HepG2 (cell line): ENCODE results near the gene CSK. TPM values are rescaled to one million over a fixed set of nuclear protein-coding genes. Genes with fewer than 3 reads are reported as not detected.
A peak's percentile ranks its signal among the peaks of the same experiment; 100 is the strongest.

Source experiments
- ATF7-NPFF ChIP-seq: sonication (generic); formaldehyde crosslinking; IDR thresholded peaks from 2 replicates; pipeline ENCODE4 v1.8.1; 2023; ENCODE audit warnings: mild to moderate bottlenecking, low read depth, missing genetic modification reagents, moderate library complexity
- FIP1L1 ChIP-seq: fragments of 200-400 bp; formaldehyde crosslinking; IDR thresholded peaks from 2 replicates; pipeline ENCODE4 v1.6.1; 2018; ENCODE audit warnings: low read depth, mild to moderate bottlenecking, low read length, moderate library complexity, borderline replicate concordance; ENCODE audit not compliant: insufficient read depth
- GABPB1 ChIP-seq: IDR thresholded peaks from 2 replicates; pipeline ENCODE4 v1.6.1; 2016; ENCODE audit warnings: mild to moderate bottlenecking, missing genetic modification reagents, moderate library complexity, missing compliant biosample characterization
- NFIB ChIP-seq: sonication (generic); formaldehyde crosslinking; IDR thresholded peaks from 2 replicates; pipeline ENCODE4 v1.9.0; 2021; ENCODE audit warnings: missing genetic modification reagents, mild to moderate bottlenecking, borderline replicate concordance
- NR2F2 ChIP-seq: IDR thresholded peaks from 2 replicates; pipeline ENCODE4 v1.6.1; 2012; ENCODE audit warnings: low read depth, inconsistent platforms, borderline replicate concordance
- TEAD2 ChIP-seq: sonication (generic); formaldehyde crosslinking; IDR thresholded peaks from 2 replicates; pipeline ENCODE4 v1.9.0; 2021; ENCODE audit warnings: missing genetic modification reagents
- THAP11 ChIP-seq: IDR thresholded peaks from 2 replicates; pipeline ENCODE4 v1.6.1; 2016; ENCODE audit warnings: missing biosample characterization, missing genetic modification reagents
- ZBTB7A ChIP-seq: sonication (generic); formaldehyde crosslinking; IDR thresholded peaks from 2 replicates; pipeline ENCODE4 v1.8.0; 2022; ENCODE audit warnings: mild to moderate bottlenecking, missing genetic modification reagents
- ZFP1 ChIP-seq: IDR thresholded peaks from 2 replicates; pipeline ENCODE4 v1.6.1; 2016
- ZKSCAN1 ChIP-seq: fragments of 150-350 bp; IDR thresholded peaks from 2 replicates; pipeline ENCODE4 v1.6.1; 2014; ENCODE audit warnings: low read length
- ZNF101 ChIP-seq: sonication (generic); formaldehyde crosslinking; IDR thresholded peaks from 2 replicates; pipeline ENCODE4 v1.4.0; 2020; ENCODE audit warnings: mild to moderate bottlenecking, low read depth, missing genetic modification reagents, borderline replicate concordance
- ZNF446 ChIP-seq: sonication (generic); formaldehyde crosslinking; IDR thresholded peaks from 2 replicates; pipeline ENCODE4 v1.5.0; 2020; ENCODE audit warnings: mild to moderate bottlenecking, missing genetic modification reagents
- polyA plus RNA-seq, 8 experiments: library from polyadenylated mRNA; depleted of rRNA in 3 of 8; stranded (reverse) in 7 of 8; unstranded in 1 of 8; fragments of >200 nt; fragmentation: Illumina TruSeq in 4 of 8; extraction: Trizol in 4 of 8; gene quantifications; 2 replicates each; pipeline versions ENCODE4 v1.2.1 to v1.2.3, GENCODE V29; 2011 to 2016; ENCODE audit warnings: low read depth in 4 of 8, missing spikeins in 1 of 8, mixed read lengths in 1 of 8; ENCODE audit not compliant: insufficient read depth in 1 of 8
- total RNA-seq, 5 experiments: library from RNA; depleted of rRNA; stranded (reverse); fragments of >200 nt; fragmentation: Illumina TruSeq; extraction: Trizol; gene quantifications; 2 replicates each; pipeline ENCODE4 v1.2.3, GENCODE V29; 2016; ENCODE audit warnings: low read depth in 1 of 5
- TF ChIP-seq, protein P1 (sequence below): IDR thresholded peaks from 2 replicates; pipeline ENCODE4 v1.6.1; 2016; ENCODE audit warnings: low read depth, missing genetic modification reagents, missing compliant biosample characterization
- TF ChIP-seq, protein P2 (sequence below): sonication (generic); formaldehyde crosslinking; conservative IDR thresholded peaks from 2 replicates; pipeline ENCODE4 v1.4.0; 2020; ENCODE audit warnings: missing genetic modification reagents
- TF ChIP-seq, protein P3 (sequence below): sonication (generic); formaldehyde crosslinking; IDR thresholded peaks from 2 replicates; pipeline ENCODE4 v1.5.0; 2020; ENCODE audit warnings: mild to moderate bottlenecking, missing genetic modification reagents
- TF ChIP-seq, protein P4 (sequence below): sonication (generic); formaldehyde crosslinking; IDR thresholded peaks from 2 replicates; pipeline ENCODE4 v1.4.0; 2020; ENCODE audit warnings: missing genetic modification reagents; ENCODE audit errors: not compliant biosample characterization
- TF ChIP-seq, protein P5 (sequence below): sonication (generic); formaldehyde crosslinking; IDR thresholded peaks from 2 replicates; pipeline ENCODE4 v1.4.0; 2020; ENCODE audit warnings: missing genetic modification reagents

Gene CSK
- total and polyA plus RNA-seq, 2 of the 13 experiments (the other 11 are each of a cell fraction or from before 2014, with no cell fraction given) = 12.5 to 21.3 TPM

DNA sequence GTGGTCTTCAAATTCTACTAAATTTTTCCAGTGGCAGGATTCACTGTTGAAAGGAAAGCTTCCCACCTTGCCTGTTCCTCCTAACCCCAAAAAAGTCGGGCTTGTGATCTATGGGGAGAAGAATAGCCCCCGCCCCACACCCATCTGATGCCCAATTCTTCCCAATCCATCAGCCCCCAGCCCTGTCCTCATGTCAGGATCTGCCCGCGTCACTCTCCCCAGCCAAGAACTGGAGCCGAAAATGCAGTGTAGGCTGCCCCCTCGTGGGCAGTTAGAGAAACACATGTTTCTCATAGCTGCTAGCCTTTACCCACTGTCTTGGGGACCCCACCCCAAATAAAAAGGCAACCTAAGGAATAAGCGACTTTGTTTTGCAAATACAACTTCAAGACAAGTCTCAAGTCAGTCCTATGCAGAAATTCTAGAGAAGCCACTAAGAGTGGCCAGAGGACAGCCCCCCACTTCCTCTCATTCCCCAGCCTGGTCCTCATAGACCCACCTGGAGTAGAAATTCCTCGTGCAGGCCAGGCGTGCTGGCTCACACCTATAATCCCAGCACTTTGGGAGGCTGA, 13.0 kb upstream of the CSK start (continued):
- TF ChIP-seq, protein P1, sequence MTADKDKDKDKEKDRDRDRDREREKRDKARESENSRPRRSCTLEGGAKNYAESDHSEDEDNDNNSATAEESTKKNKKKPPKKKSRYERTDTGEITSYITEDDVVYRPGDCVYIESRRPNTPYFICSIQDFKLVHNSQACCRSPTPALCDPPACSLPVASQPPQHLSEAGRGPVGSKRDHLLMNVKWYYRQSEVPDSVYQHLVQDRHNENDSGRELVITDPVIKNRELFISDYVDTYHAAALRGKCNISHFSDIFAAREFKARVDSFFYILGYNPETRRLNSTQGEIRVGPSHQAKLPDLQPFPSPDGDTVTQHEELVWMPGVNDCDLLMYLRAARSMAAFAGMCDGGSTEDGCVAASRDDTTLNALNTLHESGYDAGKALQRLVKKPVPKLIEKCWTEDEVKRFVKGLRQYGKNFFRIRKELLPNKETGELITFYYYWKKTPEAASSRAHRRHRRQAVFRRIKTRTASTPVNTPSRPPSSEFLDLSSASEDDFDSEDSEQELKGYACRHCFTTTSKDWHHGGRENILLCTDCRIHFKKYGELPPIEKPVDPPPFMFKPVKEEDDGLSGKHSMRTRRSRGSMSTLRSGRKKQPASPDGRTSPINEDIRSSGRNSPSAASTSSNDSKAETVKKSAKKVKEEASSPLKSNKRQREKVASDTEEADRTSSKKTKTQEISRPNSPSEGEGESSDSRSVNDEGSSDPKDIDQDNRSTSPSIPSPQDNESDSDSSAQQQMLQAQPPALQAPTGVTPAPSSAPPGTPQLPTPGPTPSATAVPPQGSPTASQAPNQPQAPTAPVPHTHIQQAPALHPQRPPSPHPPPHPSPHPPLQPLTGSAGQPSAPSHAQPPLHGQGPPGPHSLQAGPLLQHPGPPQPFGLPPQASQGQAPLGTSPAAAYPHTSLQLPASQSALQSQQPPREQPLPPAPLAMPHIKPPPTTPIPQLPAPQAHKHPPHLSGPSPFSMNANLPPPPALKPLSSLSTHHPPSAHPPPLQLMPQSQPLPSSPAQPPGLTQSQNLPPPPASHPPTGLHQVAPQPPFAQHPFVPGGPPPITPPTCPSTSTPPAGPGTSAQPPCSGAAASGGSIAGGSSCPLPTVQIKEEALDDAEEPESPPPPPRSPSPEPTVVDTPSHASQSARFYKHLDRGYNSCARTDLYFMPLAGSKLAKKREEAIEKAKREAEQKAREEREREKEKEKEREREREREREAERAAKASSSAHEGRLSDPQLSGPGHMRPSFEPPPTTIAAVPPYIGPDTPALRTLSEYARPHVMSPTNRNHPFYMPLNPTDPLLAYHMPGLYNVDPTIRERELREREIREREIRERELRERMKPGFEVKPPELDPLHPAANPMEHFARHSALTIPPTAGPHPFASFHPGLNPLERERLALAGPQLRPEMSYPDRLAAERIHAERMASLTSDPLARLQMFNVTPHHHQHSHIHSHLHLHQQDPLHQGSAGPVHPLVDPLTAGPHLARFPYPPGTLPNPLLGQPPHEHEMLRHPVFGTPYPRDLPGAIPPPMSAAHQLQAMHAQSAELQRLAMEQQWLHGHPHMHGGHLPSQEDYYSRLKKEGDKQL = no peak
- TF ChIP-seq ZNF101 (CRISPR knock-in tag) (no peak), ZBTB7A (CRISPR knock-in tag) (0 out of 2 replicates have a peak, but pooled peaks have one; percentile 46), ZFP1 (no peak), ATF7-NPFF (CRISPR knock-in tag) (no peak), TEAD2 (CRISPR knock-in tag) (no peak), ZKSCAN1 (no peak), ZNF446 (CRISPR knock-in tag) (no peak), NFIB (CRISPR knock-in tag) (no peak), FIP1L1 (no peak), THAP11 (no peak), NR2F2 (no peak), GABPB1 (CRISPR knock-in tag) (no peak)
- TF ChIP-seq, protein P2, sequence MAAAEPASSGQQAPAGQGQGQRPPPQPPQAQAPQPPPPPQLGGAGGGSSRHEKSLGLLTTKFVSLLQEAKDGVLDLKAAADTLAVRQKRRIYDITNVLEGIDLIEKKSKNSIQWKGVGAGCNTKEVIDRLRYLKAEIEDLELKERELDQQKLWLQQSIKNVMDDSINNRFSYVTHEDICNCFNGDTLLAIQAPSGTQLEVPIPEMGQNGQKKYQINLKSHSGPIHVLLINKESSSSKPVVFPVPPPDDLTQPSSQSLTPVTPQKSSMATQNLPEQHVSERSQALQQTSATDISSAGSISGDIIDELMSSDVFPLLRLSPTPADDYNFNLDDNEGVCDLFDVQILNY (CRISPR knock-in tag) = no peak
- TF ChIP-seq, protein P3, sequence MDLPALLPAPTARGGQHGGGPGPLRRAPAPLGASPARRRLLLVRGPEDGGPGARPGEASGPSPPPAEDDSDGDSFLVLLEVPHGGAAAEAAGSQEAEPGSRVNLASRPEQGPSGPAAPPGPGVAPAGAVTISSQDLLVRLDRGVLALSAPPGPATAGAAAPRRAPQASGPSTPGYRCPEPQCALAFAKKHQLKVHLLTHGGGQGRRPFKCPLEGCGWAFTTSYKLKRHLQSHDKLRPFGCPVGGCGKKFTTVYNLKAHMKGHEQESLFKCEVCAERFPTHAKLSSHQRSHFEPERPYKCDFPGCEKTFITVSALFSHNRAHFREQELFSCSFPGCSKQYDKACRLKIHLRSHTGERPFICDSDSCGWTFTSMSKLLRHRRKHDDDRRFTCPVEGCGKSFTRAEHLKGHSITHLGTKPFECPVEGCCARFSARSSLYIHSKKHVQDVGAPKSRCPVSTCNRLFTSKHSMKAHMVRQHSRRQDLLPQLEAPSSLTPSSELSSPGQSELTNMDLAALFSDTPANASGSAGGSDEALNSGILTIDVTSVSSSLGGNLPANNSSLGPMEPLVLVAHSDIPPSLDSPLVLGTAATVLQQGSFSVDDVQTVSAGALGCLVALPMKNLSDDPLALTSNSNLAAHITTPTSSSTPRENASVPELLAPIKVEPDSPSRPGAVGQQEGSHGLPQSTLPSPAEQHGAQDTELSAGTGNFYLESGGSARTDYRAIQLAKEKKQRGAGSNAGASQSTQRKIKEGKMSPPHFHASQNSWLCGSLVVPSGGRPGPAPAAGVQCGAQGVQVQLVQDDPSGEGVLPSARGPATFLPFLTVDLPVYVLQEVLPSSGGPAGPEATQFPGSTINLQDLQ (CRISPR knock-in tag) = no peak
- TF ChIP-seq, protein P4, sequence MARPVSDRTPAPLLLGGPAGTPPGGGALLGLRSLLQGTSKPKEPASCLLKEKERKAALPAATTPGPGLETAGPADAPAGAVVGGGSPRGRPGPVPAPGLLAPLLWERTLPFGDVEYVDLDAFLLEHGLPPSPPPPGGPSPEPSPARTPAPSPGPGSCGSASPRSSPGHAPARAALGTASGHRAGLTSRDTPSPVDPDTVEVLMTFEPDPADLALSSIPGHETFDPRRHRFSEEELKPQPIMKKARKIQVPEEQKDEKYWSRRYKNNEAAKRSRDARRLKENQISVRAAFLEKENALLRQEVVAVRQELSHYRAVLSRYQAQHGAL (CRISPR knock-in tag) = no peak
- TF ChIP-seq, protein P5, sequence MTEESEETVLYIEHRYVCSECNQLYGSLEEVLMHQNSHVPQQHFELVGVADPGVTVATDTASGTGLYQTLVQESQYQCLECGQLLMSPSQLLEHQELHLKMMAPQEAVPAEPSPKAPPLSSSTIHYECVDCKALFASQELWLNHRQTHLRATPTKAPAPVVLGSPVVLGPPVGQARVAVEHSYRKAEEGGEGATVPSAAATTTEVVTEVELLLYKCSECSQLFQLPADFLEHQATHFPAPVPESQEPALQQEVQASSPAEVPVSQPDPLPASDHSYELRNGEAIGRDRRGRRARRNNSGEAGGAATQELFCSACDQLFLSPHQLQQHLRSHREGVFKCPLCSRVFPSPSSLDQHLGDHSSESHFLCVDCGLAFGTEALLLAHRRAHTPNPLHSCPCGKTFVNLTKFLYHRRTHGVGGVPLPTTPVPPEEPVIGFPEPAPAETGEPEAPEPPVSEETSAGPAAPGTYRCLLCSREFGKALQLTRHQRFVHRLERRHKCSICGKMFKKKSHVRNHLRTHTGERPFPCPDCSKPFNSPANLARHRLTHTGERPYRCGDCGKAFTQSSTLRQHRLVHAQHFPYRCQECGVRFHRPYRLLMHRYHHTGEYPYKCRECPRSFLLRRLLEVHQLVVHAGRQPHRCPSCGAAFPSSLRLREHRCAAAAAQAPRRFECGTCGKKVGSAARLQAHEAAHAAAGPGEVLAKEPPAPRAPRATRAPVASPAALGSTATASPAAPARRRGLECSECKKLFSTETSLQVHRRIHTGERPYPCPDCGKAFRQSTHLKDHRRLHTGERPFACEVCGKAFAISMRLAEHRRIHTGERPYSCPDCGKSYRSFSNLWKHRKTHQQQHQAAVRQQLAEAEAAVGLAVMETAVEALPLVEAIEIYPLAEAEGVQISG (CRISPR knock-in tag) = no peak
